WERI-Rb-1 (cell line): ENCODE results near the gene PTPN4.

Experiments
- DNase-seq: peaks from one replicate; pipeline ENCODE4 v3.0.0-alpha.2; 2020
- H3K27ac ChIP-seq: fragments of 250-450 bp; sonication (Bioruptor Pico); 2 replicates; pipeline ENCODE4 v1.5.1; 2020; ENCODE audit warnings: mild to moderate bottlenecking, moderate library complexity
- H3K27me3 ChIP-seq: fragments of 250-450 bp; sonication (Bioruptor Pico); 2 replicates; pipeline ENCODE4 v1.5.1; 2021; ENCODE audit warnings: mild to moderate bottlenecking, low read depth, moderate library complexity; ENCODE audit not compliant: insufficient read depth, severe bottlenecking
- H3K36me3 ChIP-seq: fragments of 250-450 bp; sonication (Bioruptor Pico); 2 replicates; pipeline ENCODE4 v1.5.1; 2020; ENCODE audit warnings: mild to moderate bottlenecking, moderate library complexity
- H3K4me3 ChIP-seq: 2 replicates; pipeline ENCODE4 v1.5.1; 2011; ENCODE audit warnings: low read depth, mild to moderate bottlenecking, control low read depth, low read length
- H3K9me3 ChIP-seq: fragments of 250-450 bp; sonication (Bioruptor Pico); 2 replicates; pipeline ENCODE4 v1.5.1; 2021; ENCODE audit warnings: mild to moderate bottlenecking, moderate library complexity; ENCODE audit not compliant: severe bottlenecking
- CTCF ChIP-seq: IDR thresholded peaks from 2 replicates; pipeline ENCODE4 v1.5.1; 2011; ENCODE audit warnings: low read depth, mild to moderate bottlenecking, control low read depth, inconsistent platforms, low read length

Gene PTPN4

GRCh38 chr2:119790466-119790865, 30.7 kb downstream of the PTPN4 start:
- no peak for TF ChIP-seq CTCF
- no peak overlapping the region for H3K4me3 ChIP-seq
- no peaks in the 10 kb centered on the region for H3K27me3 ChIP-seq
- no peak for DNase-seq
- no peaks in the 10 kb centered on the region for H3K36me3 ChIP-seq
- H3K27ac ChIP-seq: no peak overlapping the region
- peaks cover 15% of the 10 kb centered on the region for H3K9me3 ChIP-seq

GRCh38 chr2:119792907-119793312, 33.2 kb downstream of the PTPN4 start:
- DNase-seq: no peak
- no peak for TF ChIP-seq CTCF
- no peaks in the 10 kb centered on the region for H3K27me3 ChIP-seq
- H3K4me3 ChIP-seq: no peak overlapping the region
- H3K36me3 ChIP-seq: no peaks in the 10 kb centered on the region
- H3K9me3 ChIP-seq: peaks cover 15% of the 10 kb centered on the region
- H3K27ac ChIP-seq: no peak overlapping the region

GRCh38 chr2:119794237-119794636, 34.5 kb downstream of the PTPN4 start:
- H3K27ac ChIP-seq: no peak overlapping the region
- H3K9me3 ChIP-seq: peaks cover 15% of the 10 kb centered on the region
- H3K4me3 ChIP-seq: no peak overlapping the region
- H3K27me3 ChIP-seq: no peaks in the 10 kb centered on the region
- no peak for DNase-seq
- H3K36me3 ChIP-seq: no peaks in the 10 kb centered on the region
- TF ChIP-seq CTCF: no peak

GRCh38 chr2:119795309-119796303, 35.9 kb downstream of the PTPN4 start:
- TF ChIP-seq CTCF: no peak
- H3K4me3 ChIP-seq: no peak overlapping the region
- no peak for DNase-seq
- H3K27ac ChIP-seq: no peak overlapping the region
- no peaks in the 10 kb centered on the region for H3K36me3 ChIP-seq
- H3K9me3 ChIP-seq: peaks cover 10% of the 10 kb centered on the region
- H3K27me3 ChIP-seq: no peaks in the 10 kb centered on the region

GRCh38 chr2:119800376-119800902, 40.7 kb downstream of the PTPN4 start:
- Histone ChIP-seq H3K36me3 (no peaks in the 10 kb centered on the region), H3K4me3 (no peak overlapping the region), H3K27ac (no peak overlapping the region), H3K9me3 (no peaks in the 10 kb centered on the region), H3K27me3 (no peaks in the 10 kb centered on the region)
- no peak for DNase-seq
- no peak for TF ChIP-seq CTCF
